Bronchial epithelial cell (primary cell): Measurements from ENCODE around the gene LPGAT1. TPM values are rescaled to one million over a fixed set of nuclear protein-coding genes. Genes with fewer than 3 reads are reported as not detected.
"Not testable (repeated sequence)": the region's sequence is repeated elsewhere in the genome, so short reads cannot be mapped to it uniquely, and the experiment has no call there.

Source experiments
- DNase-seq: peaks from one replicate; pipeline ENCODE4 v3.0.0-alpha.2; 2010; ENCODE audit warnings: low read depth
- FAIRE-seq: peaks from 2 replicates; lab custom pipeline; 2011; peaks lifted over from hg19 to GRCh38; lab: Jason Lieb, UNC
- H3K27me3 ChIP-seq: 2 replicates; pipeline ENCODE4 v1.5.1; 2011; ENCODE audit warnings: low read length; ENCODE audit not compliant: control insufficient read depth, insufficient read depth
- H3K36me3 ChIP-seq: 2 replicates; pipeline ENCODE4 v1.5.1; 2011; ENCODE audit warnings: low read length; ENCODE audit not compliant: control insufficient read depth, insufficient read depth
- H3K4me3 ChIP-seq: 2 replicates; pipeline ENCODE4 v1.5.1; 2011; ENCODE audit warnings: mild to moderate bottlenecking, low read depth, low read length, control low read depth
- total RNA-seq: library from RNA; depleted of rRNA; stranded (reverse); fragments of >200 nt; gene quantifications from 2 replicates; pipeline ENCODE4 v1.2.1, GENCODE V29; 2014
- TF ChIP-seq, protein P1 (sequence below): IDR thresholded peaks from 2 replicates; pipeline ENCODE4 v1.5.1; 2011; ENCODE audit warnings: mild to moderate bottlenecking, moderate library complexity, low read length, control low read depth, inconsistent platforms; ENCODE audit not compliant: insufficient read depth, severe bottlenecking

The LPGAT1 gene
- total RNA-seq, 1 donor from 2014 or later: 27.1 TPM

DNA sequence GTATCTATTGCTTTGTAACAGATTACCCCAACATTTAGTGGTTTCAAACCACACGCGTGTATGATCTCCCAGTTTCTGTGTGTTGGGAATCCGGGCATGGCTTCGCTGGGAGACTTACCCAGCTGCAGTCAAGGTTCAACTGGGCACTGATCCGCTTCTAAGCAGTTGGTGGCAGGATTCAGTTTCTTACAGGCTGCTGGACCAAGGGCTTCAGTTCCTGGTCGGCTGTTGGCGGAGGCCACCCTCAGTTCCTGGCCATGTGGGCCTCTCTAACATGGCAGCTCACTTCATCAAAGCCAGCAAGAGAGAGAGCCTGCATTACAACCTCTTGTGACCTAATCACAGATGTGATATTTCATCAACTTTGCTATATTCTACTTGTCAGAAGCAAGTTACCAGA is 101.3 kb downstream of the LPGAT1 start:
- FAIRE-seq: no peak

DNA sequence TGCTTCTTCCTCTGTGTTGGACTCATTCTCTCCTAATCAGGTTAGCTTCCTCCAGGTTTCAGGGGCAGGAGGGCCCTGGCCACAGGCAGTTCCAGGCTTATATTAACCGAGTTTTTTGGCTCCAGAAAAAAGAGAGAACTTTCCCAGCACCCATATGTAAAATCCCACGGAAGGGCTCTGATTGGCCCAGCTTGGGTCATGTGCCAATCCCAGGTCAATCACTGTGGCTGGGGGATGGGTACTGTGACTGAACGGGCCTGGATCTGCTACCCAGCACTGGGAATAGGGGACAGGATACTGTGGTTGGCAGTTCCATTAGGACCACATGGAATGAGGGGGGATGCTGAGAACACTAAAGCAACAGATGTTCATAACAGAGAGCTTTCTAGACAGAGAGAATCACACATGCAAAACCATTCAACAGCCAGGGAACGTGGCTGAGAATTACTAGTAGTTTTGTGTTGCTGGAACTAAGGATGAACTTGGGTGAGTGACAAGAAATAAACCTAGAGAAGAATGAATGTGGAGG is 104.0 kb downstream of the LPGAT1 start:
- no peaks in the 10 kb centered on the region for H3K36me3 ChIP-seq
- TF ChIP-seq, protein P1, sequence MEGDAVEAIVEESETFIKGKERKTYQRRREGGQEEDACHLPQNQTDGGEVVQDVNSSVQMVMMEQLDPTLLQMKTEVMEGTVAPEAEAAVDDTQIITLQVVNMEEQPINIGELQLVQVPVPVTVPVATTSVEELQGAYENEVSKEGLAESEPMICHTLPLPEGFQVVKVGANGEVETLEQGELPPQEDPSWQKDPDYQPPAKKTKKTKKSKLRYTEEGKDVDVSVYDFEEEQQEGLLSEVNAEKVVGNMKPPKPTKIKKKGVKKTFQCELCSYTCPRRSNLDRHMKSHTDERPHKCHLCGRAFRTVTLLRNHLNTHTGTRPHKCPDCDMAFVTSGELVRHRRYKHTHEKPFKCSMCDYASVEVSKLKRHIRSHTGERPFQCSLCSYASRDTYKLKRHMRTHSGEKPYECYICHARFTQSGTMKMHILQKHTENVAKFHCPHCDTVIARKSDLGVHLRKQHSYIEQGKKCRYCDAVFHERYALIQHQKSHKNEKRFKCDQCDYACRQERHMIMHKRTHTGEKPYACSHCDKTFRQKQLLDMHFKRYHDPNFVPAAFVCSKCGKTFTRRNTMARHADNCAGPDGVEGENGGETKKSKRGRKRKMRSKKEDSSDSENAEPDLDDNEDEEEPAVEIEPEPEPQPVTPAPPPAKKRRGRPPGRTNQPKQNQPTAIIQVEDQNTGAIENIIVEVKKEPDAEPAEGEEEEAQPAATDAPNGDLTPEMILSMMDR: no peak
- no peak overlapping the region for H3K4me3 ChIP-seq
- DNase-seq (no peak), FAIRE-seq (no peak)
- no peaks in the 10 kb centered on the region for H3K27me3 ChIP-seq

More for the DNA sequence above, 101.3 kb downstream of the LPGAT1 start:
- Histone ChIP-seq H3K36me3 (no peaks in the 10 kb centered on the region), H3K4me3 (no peak overlapping the region), H3K27me3 (no peaks in the 10 kb centered on the region)
- TF ChIP-seq, protein P1: no peak
- DNase-seq: no peak

DNA sequence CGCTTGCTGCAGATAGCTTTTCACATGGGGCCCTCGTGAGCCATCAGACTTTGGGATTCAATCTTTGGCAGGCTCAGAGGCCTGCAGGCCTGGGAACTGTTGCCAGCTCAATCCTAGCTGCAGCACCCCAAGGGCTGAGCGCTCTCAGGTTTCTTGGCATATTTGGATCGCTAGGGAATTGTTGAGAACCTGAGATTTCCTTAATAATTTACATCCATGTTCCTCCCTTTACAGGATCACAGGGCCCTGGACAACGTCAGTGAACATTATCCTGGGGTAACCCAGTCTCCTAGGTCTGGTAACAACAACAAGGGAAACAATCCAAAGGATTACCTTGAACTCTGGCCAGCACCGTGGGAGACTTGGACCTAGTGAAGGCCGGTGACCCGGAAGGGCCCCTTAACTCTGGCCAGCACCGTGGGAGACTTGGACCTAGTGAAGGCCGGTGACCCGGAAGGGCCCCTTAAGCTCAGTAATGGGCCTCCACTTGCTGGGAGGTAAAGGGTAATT is 105.8 kb downstream of the LPGAT1 start:
- TF ChIP-seq, protein P1: no peak
- no peak for DNase-seq
- Histone ChIP-seq H3K4me3 (no peak overlapping the region), H3K27me3 (no peaks in the 10 kb centered on the region), H3K36me3 (no peaks in the 10 kb centered on the region)
- no peak for FAIRE-seq

DNA sequence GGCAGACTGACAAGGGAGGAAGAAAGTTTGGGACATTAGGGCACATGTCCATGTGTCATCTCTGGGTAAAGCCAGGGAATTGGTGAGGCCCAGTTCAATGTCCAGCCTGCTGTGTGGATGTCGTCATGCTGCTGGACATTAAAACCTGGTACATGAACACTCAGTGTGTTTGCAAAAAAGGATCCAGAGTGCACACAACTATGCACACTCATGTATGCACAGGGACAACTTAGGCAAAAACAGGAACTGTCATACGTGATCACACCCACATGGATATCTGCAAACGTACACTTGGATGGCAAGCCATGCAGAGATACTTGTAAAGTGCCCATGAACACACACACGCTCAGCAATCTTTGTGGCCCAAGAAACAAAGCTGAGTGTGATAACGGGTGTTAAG is 107.3 kb downstream of the LPGAT1 start:
- FAIRE-seq: no peak
- Histone ChIP-seq H3K36me3 (no peaks in the 10 kb centered on the region), H3K27me3 (no peaks in the 10 kb centered on the region), H3K4me3 (no peak overlapping the region)
- TF ChIP-seq, protein P1: no peak
- DNase-seq: no peak

DNA sequence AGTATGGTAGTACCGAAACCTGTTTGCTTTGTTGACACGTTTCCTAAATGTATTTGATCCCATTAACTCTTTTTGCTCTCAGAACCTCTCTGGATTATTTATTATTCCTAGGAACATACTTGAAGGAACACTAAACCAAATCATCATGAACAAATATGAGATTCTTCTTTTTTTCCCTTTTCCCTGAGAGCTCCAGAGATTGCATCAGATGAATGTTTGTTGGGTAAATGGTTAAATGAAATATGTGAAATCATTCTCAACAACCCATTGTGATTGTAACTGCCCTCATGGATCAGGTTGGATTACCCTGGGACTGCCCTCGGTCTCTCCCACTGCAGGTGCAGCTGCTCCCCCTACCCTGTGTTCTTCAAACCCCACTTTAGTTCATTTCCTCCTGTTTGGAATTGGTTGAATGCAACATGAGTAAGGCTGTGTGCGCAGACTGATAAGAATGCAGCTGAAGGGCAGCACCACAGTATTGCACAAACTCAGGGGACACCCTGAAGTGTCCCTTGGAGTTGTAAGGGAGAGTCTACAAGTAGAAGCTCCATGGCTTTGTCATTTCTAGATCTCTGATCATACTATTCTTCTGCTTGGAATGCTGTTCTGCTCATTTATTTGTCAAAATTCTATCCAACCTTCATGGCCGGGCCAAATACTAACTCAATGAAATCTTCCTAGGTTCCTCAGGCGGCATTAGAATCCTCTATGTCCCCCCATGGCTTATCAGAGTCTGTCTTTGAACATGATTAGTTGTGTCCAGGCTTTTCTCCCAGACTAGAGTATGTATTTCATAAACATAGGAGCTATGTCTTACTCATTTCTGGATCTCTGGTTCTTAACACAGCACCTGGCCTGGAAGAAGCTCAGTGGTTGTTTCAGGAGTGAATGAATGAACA is 108.0 kb downstream of the LPGAT1 start:
- no peaks in the 10 kb centered on the region for H3K36me3 ChIP-seq
- TF ChIP-seq, protein P1: no peak
- H3K4me3 ChIP-seq: no peak overlapping the region
- DNase-seq (no peak), FAIRE-seq (no peak)
- no peaks in the 10 kb centered on the region for H3K27me3 ChIP-seq

DNA sequence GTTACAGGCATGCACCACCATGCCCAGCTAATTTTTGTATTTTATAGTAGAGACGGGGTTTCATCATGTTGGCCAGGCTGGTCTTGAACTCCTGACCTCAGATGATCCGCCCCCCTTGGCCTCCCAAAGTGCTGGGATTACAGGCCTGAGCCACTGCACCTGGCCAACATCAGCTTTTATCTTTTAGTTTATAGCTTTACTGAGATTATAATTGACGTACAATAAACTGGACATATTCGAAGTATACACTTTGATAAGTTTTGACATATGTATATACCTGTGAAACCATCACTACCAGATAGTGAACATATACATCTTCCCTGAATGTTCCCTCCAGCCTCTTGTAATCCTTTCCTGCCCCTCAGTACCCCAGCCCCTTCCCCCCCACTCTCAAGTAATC is 114.0 kb downstream of the LPGAT1 start:
- DNase-seq, FAIRE-seq: not testable (repeated sequence)

More for the DNA sequence above, 114.0 kb downstream of the LPGAT1 start:
- not testable (repeated sequence) for H3K27me3 ChIP-seq, H3K4me3 ChIP-seq, H3K36me3 ChIP-seq
